ENCODE measurements around the gene THAP11. TPM values are rescaled to one million over a fixed set of nuclear protein-coding genes. Genes with fewer than 3 reads are reported as not detected.
A peak's percentile ranks its signal among the peaks of the same experiment; 100 is the strongest.

THAP11 gene
- total RNA-seq, 1 experiment from 2014 or later, result 20.5 TPM

DNA sequence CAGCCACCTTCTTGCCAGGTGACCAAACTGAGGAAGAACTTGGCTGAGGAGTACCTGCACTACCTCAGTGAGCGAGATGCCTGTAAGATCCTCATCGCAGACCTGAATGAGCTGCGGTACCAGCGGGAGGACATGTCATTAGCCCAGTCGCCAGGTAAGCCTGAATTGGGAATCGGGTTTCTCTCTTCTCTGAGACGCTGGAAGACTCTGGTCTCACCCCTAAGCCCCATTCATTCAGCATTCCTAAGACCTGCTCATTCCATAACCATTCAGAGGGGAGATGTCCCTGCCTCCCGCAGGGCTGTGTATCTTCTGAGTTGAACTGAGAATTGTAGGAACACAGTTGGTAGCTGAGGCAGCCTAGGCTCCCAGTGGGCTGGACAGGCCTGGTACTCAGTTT lies 17.0 kb upstream of the THAP11 start:
- ChIA-PET POLR2A (no interaction called here), CTCF (interaction anchor here (0.6 to 3.7 kb wide), 5 partner anchors 9 to 330 kb away, joined by 3 to 34 read pairs (median 3); no protein-coding TSS in a partner anchor)
- H3K27ac Mint-ChIP-seq (ENCODE audit: low read depth, unreplicated experiment), result no peak overlapping the region
- H3K27me3 Mint-ChIP-seq (ENCODE audit: insufficient read depth, unreplicated experiment), result no peaks in the 10 kb centered on the region
- H3K36me3 Mint-ChIP-seq (ENCODE audit: insufficient read depth, unreplicated experiment), result no peaks in the 10 kb centered on the region
- H3K9me3 Mint-ChIP-seq (ENCODE audit: unreplicated experiment), result no peaks in the 10 kb centered on the region
- intact Hi-C loops (cut with micrococcal nuclease), result no loop called here
- no peak for DNase-seq (ENCODE audit: unreplicated experiment)
- H3K4me3 Mint-ChIP-seq (ENCODE audit: unreplicated experiment), result no peak overlapping the region
- BruUV-seq (replicated peaks), result no TSS peak
- no peaks in the 10 kb centered on the region for H3K4me1 Mint-ChIP-seq (ENCODE audit: insufficient read depth, unreplicated experiment)
- TF ChIP-seq CTCF (IDR thresholded peaks at IDR 0.05; ENCODE audit: unreplicated experiment), result no peak

DNA sequence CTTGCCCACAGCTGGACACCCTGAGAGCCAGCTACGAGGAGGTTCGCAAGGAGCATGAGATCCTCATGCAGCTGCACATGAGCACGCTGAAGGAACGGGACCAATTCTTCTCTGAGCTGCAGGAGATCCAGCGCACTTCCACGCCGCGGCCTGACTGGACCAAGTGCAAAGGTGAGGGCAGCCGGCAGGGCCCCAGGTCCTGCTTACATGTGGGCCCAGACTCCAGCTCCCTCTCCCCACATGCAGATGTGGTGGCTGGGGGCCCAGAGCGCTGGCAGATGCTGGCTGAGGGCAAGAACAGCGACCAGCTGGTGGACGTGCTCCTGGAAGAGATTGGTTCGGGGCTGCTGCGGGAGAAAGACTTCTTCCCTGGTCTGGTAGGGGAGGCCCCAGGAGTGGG lies 16.2 kb upstream of the THAP11 start:
- no peak for TF ChIP-seq CTCF (IDR thresholded peaks at IDR 0.05; ENCODE audit: unreplicated experiment)
- H3K4me3 Mint-ChIP-seq (ENCODE audit: unreplicated experiment), result no peak overlapping the region
- H3K36me3 Mint-ChIP-seq (ENCODE audit: insufficient read depth, unreplicated experiment), result peaks cover 6% of the 10 kb centered on the region
- intact Hi-C loops (cut with micrococcal nuclease), result no loop called here
- no peaks in the 10 kb centered on the region for H3K27me3 Mint-ChIP-seq (ENCODE audit: insufficient read depth, unreplicated experiment)
- BruUV-seq (replicated peaks), result no TSS peak
- DNase-seq (ENCODE audit: unreplicated experiment), result no peak
- POLR2A ChIA-PET, result interaction anchor here (0.6 to 1.8 kb wide), 2 partner anchors 110 to 122 kb away, joined by 5 read pairs; partner anchors contain the start of gene PSMB10
- H3K9me3 Mint-ChIP-seq (ENCODE audit: unreplicated experiment), result no peaks in the 10 kb centered on the region
- CTCF ChIA-PET, result interaction anchor here (0.6 to 3.7 kb wide), 4 partner anchors 10 to 139 kb away, joined by 3 to 34 read pairs (median 4); no protein-coding TSS in a partner anchor
- no peaks in the 10 kb centered on the region for H3K4me1 Mint-ChIP-seq (ENCODE audit: insufficient read depth, unreplicated experiment)
- no peak overlapping the region for H3K27ac Mint-ChIP-seq (ENCODE audit: low read depth, unreplicated experiment)

GRCh38 chr16:67828651-67829050 lies 13.5 kb upstream of the THAP11 start:
- intact Hi-C loops (cut with micrococcal nuclease), result no loop called here
- Mint-ChIP-seq H3K4me3 (ENCODE audit: unreplicated experiment) (no peak overlapping the region), H3K4me1 (ENCODE audit: insufficient read depth, unreplicated experiment) (peaks cover 9% of the 10 kb centered on the region), H3K36me3 (ENCODE audit: insufficient read depth, unreplicated experiment) (peaks cover 10% of the 10 kb centered on the region), H3K27me3 (ENCODE audit: insufficient read depth, unreplicated experiment) (no peaks in the 10 kb centered on the region), H3K27ac (ENCODE audit: low read depth, unreplicated experiment) (no peak overlapping the region), H3K9me3 (ENCODE audit: unreplicated experiment) (no peaks in the 10 kb centered on the region)
- no peak for TF ChIP-seq CTCF (IDR thresholded peaks at IDR 0.05; ENCODE audit: unreplicated experiment)
- no peak for DNase-seq (ENCODE audit: unreplicated experiment)
- ChIA-PET CTCF (interaction anchor here (0.5 to 3.7 kb wide), 4 partner anchors 12 to 314 kb away, joined by 3 to 34 read pairs (median 4); no protein-coding TSS in a partner anchor), POLR2A (no interaction called here)
- no TSS peak for BruUV-seq (replicated peaks)

DNA sequence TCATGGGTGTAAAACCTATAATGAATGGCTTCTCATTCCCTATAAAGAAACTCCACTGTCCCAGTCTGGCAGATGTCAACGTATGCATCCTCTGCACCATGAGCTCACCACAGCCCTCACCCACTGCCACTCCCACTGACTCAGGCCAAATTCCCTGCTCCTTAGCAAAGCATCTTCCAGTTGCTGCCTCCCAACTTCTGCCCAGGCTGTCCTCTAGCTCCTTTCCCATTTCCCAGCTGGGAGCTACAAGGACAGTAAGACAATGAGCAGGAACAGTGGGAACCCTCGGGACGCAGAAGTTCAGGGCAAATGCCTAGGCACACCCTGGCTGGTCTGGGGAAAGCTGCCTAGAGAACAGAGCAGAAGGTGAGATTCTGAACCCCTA lies 9.1 kb upstream of the THAP11 start:
- no peaks in the 10 kb centered on the region for H3K27me3 Mint-ChIP-seq (ENCODE audit: insufficient read depth, unreplicated experiment)
- peaks cover 9% of the 10 kb centered on the region for H3K4me1 Mint-ChIP-seq (ENCODE audit: insufficient read depth, unreplicated experiment)
- TF ChIP-seq CTCF (IDR thresholded peaks at IDR 0.05; ENCODE audit: unreplicated experiment), result no peak
- no peaks in the 10 kb centered on the region for H3K9me3 Mint-ChIP-seq (ENCODE audit: unreplicated experiment)
- peaks cover 10% of the 10 kb centered on the region for H3K36me3 Mint-ChIP-seq (ENCODE audit: insufficient read depth, unreplicated experiment)
- ChIA-PET POLR2A (interaction anchor here (0.7 to 1.9 kb wide), 11 partner anchors 12 to 259 kb away, joined by 3 to 19 read pairs (median 6); partner anchors contain the start of genes GFOD2, NUTF2, PSKH1 and RANBP10), CTCF (interaction anchor here (0.5 to 2.5 kb wide), 12 partner anchors 8 to 282 kb away, joined by 3 to 20 read pairs (median 3); partner anchors contain the start of gene TSNAXIP1)
- H3K27ac Mint-ChIP-seq (ENCODE audit: low read depth, unreplicated experiment), result peak overlapping the region; percentile 91
- H3K4me3 Mint-ChIP-seq (ENCODE audit: unreplicated experiment), result peak overlapping the region; percentile 93
- intact Hi-C loops (cut with micrococcal nuclease), result loop anchor here (5.0 kb wide), 1 partner anchor 94 kb away; no protein-coding TSS in a partner anchor
- DNase-seq (ENCODE audit: unreplicated experiment), result peak; percentile 38
- no TSS peak for BruUV-seq (replicated peaks)
